HepG2 (cell line): ENCODE results near the gene UGP2. TPM values are rescaled to one million over a fixed set of nuclear protein-coding genes. Genes with fewer than 3 reads are reported as not detected.

Experiments
- CREBL2 ChIP-seq: sonication (generic); formaldehyde crosslinking; IDR thresholded peaks from 2 replicates; pipeline ENCODE4 v1.8.1; 2023; ENCODE audit warnings: missing genetic modification reagents, mild to moderate bottlenecking, borderline replicate concordance
- ETV5 ChIP-seq: IDR thresholded peaks from 2 replicates; pipeline ENCODE4 v1.6.1; 2018; ENCODE audit warnings: missing biosample characterization, missing genetic modification reagents, inconsistent platforms, borderline replicate concordance
- FOXO1 ChIP-seq: sonication (generic); formaldehyde crosslinking; IDR thresholded peaks from 2 replicates; pipeline ENCODE4 v1.4.0; 2020; ENCODE audit warnings: missing genetic modification reagents
- GTF2F1 ChIP-seq: fragments of 150-350 bp; IDR thresholded peaks from 2 replicates; pipeline ENCODE4 v1.6.1; 2014; ENCODE audit warnings: low read length
- MAFK ChIP-seq, 2 experiments: IDR thresholded peaks in 1 of 2; conservative IDR thresholded peaks in 1 of 2; 2 replicates each; pipeline ENCODE4 v1.6.1; 2011; ENCODE audit warnings: improper control_type of control experiment in 2 of 2, low read length in 2 of 2
- MEIS1 ChIP-seq: sonication (generic); formaldehyde crosslinking; IDR thresholded peaks from 2 replicates; pipeline ENCODE4 v1.9.0; 2021; ENCODE audit warnings: mild to moderate bottlenecking, missing genetic modification reagents, moderate library complexity, borderline replicate concordance
- MIXL1 ChIP-seq: IDR thresholded peaks from 2 replicates; pipeline ENCODE4 v1.6.1; 2016
- MYC ChIP-seq: sonication (generic); formaldehyde crosslinking; IDR thresholded peaks from 2 replicates; pipeline ENCODE4 v1.9.0; 2021; ENCODE audit warnings: missing genetic modification reagents, borderline replicate concordance
- NCOA5 ChIP-seq: sonication (generic); formaldehyde crosslinking; IDR thresholded peaks from 2 replicates; pipeline ENCODE4 v1.4.0; 2020; ENCODE audit warnings: missing genetic modification reagents
- PRDM4 ChIP-seq: sonication (generic); formaldehyde crosslinking; IDR thresholded peaks from 2 replicates; pipeline ENCODE4 v1.9.0; 2021; ENCODE audit warnings: missing genetic modification reagents, borderline replicate concordance
- REXO4 ChIP-seq: sonication (generic); formaldehyde crosslinking; IDR thresholded peaks from 2 replicates; pipeline ENCODE4 v1.8.0; 2022; ENCODE audit warnings: missing genetic modification reagents, mild to moderate bottlenecking, borderline replicate concordance
- SNAPC4 ChIP-seq: sonication (generic); formaldehyde crosslinking; IDR thresholded peaks from 2 replicates; pipeline ENCODE4 v1.4.0; 2020; ENCODE audit warnings: mild to moderate bottlenecking, missing genetic modification reagents
- SOX13 ChIP-seq, 3 experiments: fragments of 450-650 bp in 1 of 3; sonication (generic) in 1 of 3; formaldehyde crosslinking in 1 of 3; IDR thresholded peaks in 2 of 3; conservative IDR thresholded peaks in 1 of 3; 2 replicates each; pipeline versions ENCODE4 v1.5.0 to v1.6.1; 2016 to 2020; ENCODE audit warnings: antibody characterized with exemption in 1 of 3, mild to moderate bottlenecking in 1 of 3, missing compliant biosample characterization in 1 of 3, missing genetic modification reagents in 1 of 3, moderate library complexity in 1 of 3
- TARDBP ChIP-seq: sonication (generic); formaldehyde crosslinking; IDR thresholded peaks from 2 replicates; pipeline ENCODE4 v1.8.0; 2022; ENCODE audit warnings: mild to moderate bottlenecking, missing genetic modification reagents
- TGIF2 ChIP-seq: IDR thresholded peaks from 2 replicates; pipeline ENCODE4 v1.6.1; 2016; ENCODE audit warnings: control low read depth, missing compliant biosample characterization
- U2AF2 ChIP-seq: fragments of 200-400 bp; formaldehyde crosslinking; IDR thresholded peaks from 2 replicates; pipeline ENCODE4 v1.6.1; 2017; ENCODE audit warnings: low read depth, mild to moderate bottlenecking, low read length
- ZNF33B ChIP-seq: sonication (generic); formaldehyde crosslinking; IDR thresholded peaks from 2 replicates; pipeline ENCODE4 v1.5.1; 2020; ENCODE audit warnings: mild to moderate bottlenecking, missing genetic modification reagents
- ZNF350 ChIP-seq: sonication (generic); formaldehyde crosslinking; IDR thresholded peaks from 2 replicates; pipeline ENCODE4 v1.4.0; 2020; ENCODE audit warnings: mild to moderate bottlenecking, low read depth, missing genetic modification reagents, borderline replicate concordance
- ZNF556 ChIP-seq: sonication (generic); formaldehyde crosslinking; IDR thresholded peaks from 2 replicates; pipeline ENCODE4 v1.4.0; 2020; ENCODE audit warnings: mild to moderate bottlenecking, missing genetic modification reagents, borderline replicate concordance
- ZNF569 ChIP-seq: sonication (generic); formaldehyde crosslinking; IDR thresholded peaks from 2 replicates; pipeline ENCODE4 v1.5.0; 2020; ENCODE audit warnings: mild to moderate bottlenecking, missing genetic modification reagents, moderate library complexity, borderline replicate concordance
- ZNF678 ChIP-seq: sonication (generic); formaldehyde crosslinking; IDR thresholded peaks from 2 replicates; pipeline ENCODE4 v1.4.0; 2020; ENCODE audit warnings: mild to moderate bottlenecking, missing genetic modification reagents
- ZNF724P ChIP-seq: sonication (generic); formaldehyde crosslinking; IDR thresholded peaks from 2 replicates; pipeline ENCODE4 v1.8.0; 2022; ENCODE audit warnings: missing genetic modification reagents, borderline replicate concordance
- ZSCAN12 ChIP-seq: sonication (generic); formaldehyde crosslinking; IDR thresholded peaks from 2 replicates; pipeline ENCODE4 v1.9.0; 2021; ENCODE audit warnings: mild to moderate bottlenecking, missing genetic modification reagents
- polyA plus RNA-seq, 8 experiments: library from polyadenylated mRNA; depleted of rRNA in 3 of 8; stranded (reverse) in 7 of 8; unstranded in 1 of 8; fragments of >200 nt; fragmentation: Illumina TruSeq in 4 of 8; extraction: Trizol in 4 of 8; gene quantifications; 2 replicates each; pipeline versions ENCODE4 v1.2.1 to v1.2.3, GENCODE V29; 2011 to 2016; ENCODE audit warnings: low read depth in 4 of 8, missing spikeins in 1 of 8, mixed read lengths in 1 of 8; ENCODE audit not compliant: insufficient read depth in 1 of 8
- total RNA-seq, 5 experiments: library from RNA; depleted of rRNA; stranded (reverse); fragments of >200 nt; fragmentation: Illumina TruSeq; extraction: Trizol; gene quantifications; 2 replicates each; pipeline ENCODE4 v1.2.3, GENCODE V29; 2016; ENCODE audit warnings: low read depth in 1 of 5

Gene UGP2
- total and polyA plus RNA-seq, 2 of the 13 experiments (the other 11 are each of a cell fraction or from before 2014, with no cell fraction given): 96.0 to 134 TPM

GRCh38 chr2:63827749-63828148 is 13.9 kb upstream of the UGP2 start (continued):
- TF ChIP-seq ETV5 (CRISPR knock-in tag): no peak
- TF ChIP-seq ZNF556 (CRISPR knock-in tag): no peak
- TF ChIP-seq MAFK (conservative IDR thresholded peaks at IDR 0.05 in 1 of 2, IDR thresholded peaks at IDR 0.05 in 1 of 2; ENCODE audit: low read length in 2 of 2): no peak
- no peak for TF ChIP-seq NCOA5 (CRISPR knock-in tag)
- TF ChIP-seq GTF2F1: no peak
- no peak for TF ChIP-seq CREBL2 (CRISPR knock-in tag)
- TF ChIP-seq MEIS1 (CRISPR knock-in tag): no peak
- TF ChIP-seq U2AF2: no peak
- no peak for TF ChIP-seq ZNF678 (CRISPR knock-in tag)
- TF ChIP-seq ZSCAN12 (CRISPR knock-in tag): no peak
- no peak for TF ChIP-seq REXO4 (CRISPR knock-in tag)
- TF ChIP-seq ZNF33B: no peak
- no peak for TF ChIP-seq ZNF569 (CRISPR knock-in tag)
- TF ChIP-seq TGIF2 (CRISPR knock-in tag): peak; percentile 89
- TF ChIP-seq ZNF350: no peak
- TF ChIP-seq TARDBP (CRISPR knock-in tag): peak; percentile 46; the same call in 1 of the 2 replicates
- TF ChIP-seq SNAPC4: no peak
- TF ChIP-seq ZNF724P: no peak
- no peak for TF ChIP-seq PRDM4 (CRISPR knock-in tag)
- TF ChIP-seq MIXL1 (CRISPR knock-in tag): no peak
- TF ChIP-seq FOXO1 (CRISPR knock-in tag): peak; percentile 50; the same call in 1 of the 2 replicates
- no peak for TF ChIP-seq SOX13 (IDR thresholded peaks at IDR 0.05)
- TF ChIP-seq SOX13 (CRISPR knock-in tag; conservative IDR thresholded peaks at IDR 0.05 in 1 of 2, IDR thresholded peaks at IDR 0.05 in 1 of 2): peak in 1 of 2 experiments; percentile 71; a peak in 1 of 4 replicates
- TF ChIP-seq MYC (CRISPR knock-in tag): no peak
